ENCODE measurements around the gene BATF. TPM values are rescaled to one million over a fixed set of nuclear protein-coding genes. Genes with fewer than 3 reads are reported as not detected.

The BATF gene
- polyA plus RNA-seq, 1 of the 3 experiments (the other 2 are of a cell fraction): not detected

GRCh38 chr14:75547552-75548250 lies 25.4 kb downstream of the BATF start:
- H3F3A ChIP-seq (replicated peaks; ENCODE audit: insufficient read depth): no peaks in the 10 kb centered on the region
- no peaks in the 10 kb centered on the region for H3K9me3 ChIP-seq
- no peak for TF ChIP-seq MXI1 (IDR thresholded peaks at IDR 0.05; ENCODE audit: low read depth, low read length)
- TF ChIP-seq IRF3 (IDR thresholded peaks at IDR 0.05; ENCODE audit: low read depth, low read length): no peak
- no peak for TF ChIP-seq EZH2phosphoT487 (IDR thresholded peaks at IDR 0.05; ENCODE audit: borderline replicate concordance, low read depth)
- no peak for TF ChIP-seq RAD21 (IDR thresholded peaks at IDR 0.05; ENCODE audit: low read length)
- TF ChIP-seq GATA2 (CRISPR knock-in tag; IDR thresholded peaks at IDR 0.05): no peak
- H3K27me3 ChIP-seq (ENCODE audit: insufficient read depth): no peaks in the 10 kb centered on the region; the same call in 1 of the 2 replicates
- no peak overlapping the region for H3K4me2 ChIP-seq
- no peaks in the 10 kb centered on the region for H4K20me1 ChIP-seq (ENCODE audit: insufficient read depth)
- WGBS (ENCODE audit: low lambda C conversion rate): 61% methylated on average over 7 of the region's 11 CpGs
- no peaks in the 10 kb centered on the region for H3K4me1 ChIP-seq (ENCODE audit: control insufficient read depth in 1 of 2, insufficient read depth in 2 of 2, low read depth in 1 of 2, low read length in 1 of 2)
- DNase-seq: no peak
- no peak overlapping the region for H2AFZ ChIP-seq (ENCODE audit: low read depth)
- H3K27ac ChIP-seq (ENCODE audit: low read depth in 2 of 2, low read length in 1 of 2): no peak overlapping the region
- CTCF ChIA-PET: interaction anchor here (1.5 to 5.2 kb wide), 4 partner anchors 13 to 59 kb away, joined by 4 to 31 read pairs (median 10); no protein-coding TSS in a partner anchor
- no peaks in the 10 kb centered on the region for H3K36me3 ChIP-seq (replicated peaks in 1 of 2; ENCODE audit: control insufficient read depth in 1 of 2, insufficient read depth in 2 of 2, low read length in 1 of 2)
- POLR2A ChIA-PET: no interaction called here
- H3K4me3 ChIP-seq (ENCODE audit: low read depth in 2 of 2, low read length in 1 of 2): no peak overlapping the region
- H3K9me2 ChIP-seq: no peaks in the 10 kb centered on the region
- no peaks in the 10 kb centered on the region for H3K79me2 ChIP-seq (ENCODE audit: insufficient read depth)
- H3K9ac ChIP-seq: no peak overlapping the region

GRCh38 chr14:75548544-75548943 lies 26.3 kb downstream of the BATF start:
- H3K9me2 ChIP-seq: no peaks in the 10 kb centered on the region
- no peaks in the 10 kb centered on the region for H3F3A ChIP-seq (replicated peaks; ENCODE audit: insufficient read depth)
- no peak for DNase-seq
- H3K4me1 ChIP-seq (ENCODE audit: control insufficient read depth in 1 of 2, insufficient read depth in 2 of 2, low read depth in 1 of 2, low read length in 1 of 2): no peaks in the 10 kb centered on the region; a peak in 1 of 4 replicates
- no peak overlapping the region for H3K27ac ChIP-seq (ENCODE audit: low read depth in 2 of 2, low read length in 1 of 2)
- H3K4me3 ChIP-seq (ENCODE audit: low read depth in 2 of 2, low read length in 1 of 2): no peak overlapping the region
- no peak overlapping the region for H3K4me2 ChIP-seq
- no peak overlapping the region for H2AFZ ChIP-seq (ENCODE audit: low read depth)
- no peaks in the 10 kb centered on the region for H3K9me3 ChIP-seq
- no peaks in the 10 kb centered on the region for H3K36me3 ChIP-seq (replicated peaks in 1 of 2; ENCODE audit: control insufficient read depth in 1 of 2, insufficient read depth in 2 of 2, low read length in 1 of 2)
- no peak for TF ChIP-seq USF1 (IDR thresholded peaks at IDR 0.05; ENCODE audit: borderline replicate concordance, low read depth)
- TF ChIP-seq POLR2AphosphoS5 (IDR thresholded peaks at IDR 0.05; ENCODE audit: low read depth, low read length): no peak
- TF ChIP-seq FOXM1 (IDR thresholded peaks at IDR 0.05; ENCODE audit: low read depth): no peak
- TF ChIP-seq TAF1 (IDR thresholded peaks at IDR 0.05; ENCODE audit: borderline replicate concordance, low read depth, low read length): no peak
- TF ChIP-seq EP300 (IDR thresholded peaks at IDR 0.05; ENCODE audit: borderline replicate concordance in 1 of 2, low read depth in 1 of 2, low read length in 1 of 2): no peak
- no peak for TF ChIP-seq NFIC (IDR thresholded peaks at IDR 0.05; ENCODE audit: borderline replicate concordance)
- TF ChIP-seq MXI1 (IDR thresholded peaks at IDR 0.05; ENCODE audit: low read depth, low read length): no peak
- no peak for TF ChIP-seq PBX3 (IDR thresholded peaks at IDR 0.05)
- no peak for TF ChIP-seq RCOR1 (IDR thresholded peaks at IDR 0.05; ENCODE audit: low read length)
- TF ChIP-seq GATA2 (CRISPR knock-in tag; IDR thresholded peaks at IDR 0.05): no peak
- TF ChIP-seq IRF3 (IDR thresholded peaks at IDR 0.05; ENCODE audit: low read depth, low read length): no peak
- TF ChIP-seq RFX5 (IDR thresholded peaks at IDR 0.05; ENCODE audit: low read length): no peak
- TF ChIP-seq FOXJ3 (CRISPR knock-in tag; IDR thresholded peaks at IDR 0.05): no peak
- no peak for TF ChIP-seq EZH2phosphoT487 (IDR thresholded peaks at IDR 0.05; ENCODE audit: borderline replicate concordance, low read depth)
- no peak for TF ChIP-seq CHD2 (IDR thresholded peaks at IDR 0.05; ENCODE audit: low read length, partially characterized antibody)
- no peak for TF ChIP-seq ZBTB33 (IDR thresholded peaks at IDR 0.05; ENCODE audit: borderline replicate concordance, low read depth)
- no peaks in the 10 kb centered on the region for H4K20me1 ChIP-seq (ENCODE audit: insufficient read depth)
- H3K9ac ChIP-seq: no peak overlapping the region
- H3K79me2 ChIP-seq (ENCODE audit: insufficient read depth): no peaks in the 10 kb centered on the region
- CTCF ChIA-PET: interaction anchor here (0.9 to 5.2 kb wide), 5 partner anchors 9 to 243 kb away, joined by 3 to 31 read pairs (median 6); no protein-coding TSS in a partner anchor
- WGBS (ENCODE audit: low lambda C conversion rate): 41% methylated on average over 7 of the region's 7 CpGs
- no peaks in the 10 kb centered on the region; the same call in 1 of the 2 replicates for H3K27me3 ChIP-seq (ENCODE audit: insufficient read depth)
- POLR2A ChIA-PET: no interaction called here
